ENCODE data around the gene SLC24A5. TPM values are rescaled to one million over a fixed set of nuclear protein-coding genes. Genes with fewer than 3 reads are reported as not detected.

The SLC24A5 gene
- polyA plus RNA-seq, 1 donor = not detected

DNA sequence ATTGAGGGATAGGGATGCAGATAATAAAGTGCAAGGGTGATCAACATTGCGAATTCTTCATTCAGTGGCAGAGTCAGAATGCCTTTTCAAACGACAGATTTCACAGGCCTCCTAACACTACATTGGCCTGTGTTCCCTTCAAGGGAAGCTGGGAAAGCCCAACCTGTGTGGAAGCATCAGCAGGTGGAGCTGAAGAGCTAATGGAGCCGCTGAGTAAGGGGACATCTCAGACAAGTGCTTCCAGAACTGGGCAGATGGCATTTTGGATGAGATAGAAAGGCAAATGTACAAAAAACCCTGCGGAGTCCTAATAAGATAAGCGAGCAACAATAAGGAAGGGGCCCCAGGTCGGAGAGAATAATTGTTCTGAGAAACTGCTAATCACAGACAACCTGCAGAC, 8.5 kb upstream of the SLC24A5 start:
- no peak for DNase-seq (ENCODE audit: low read depth)

DNA sequence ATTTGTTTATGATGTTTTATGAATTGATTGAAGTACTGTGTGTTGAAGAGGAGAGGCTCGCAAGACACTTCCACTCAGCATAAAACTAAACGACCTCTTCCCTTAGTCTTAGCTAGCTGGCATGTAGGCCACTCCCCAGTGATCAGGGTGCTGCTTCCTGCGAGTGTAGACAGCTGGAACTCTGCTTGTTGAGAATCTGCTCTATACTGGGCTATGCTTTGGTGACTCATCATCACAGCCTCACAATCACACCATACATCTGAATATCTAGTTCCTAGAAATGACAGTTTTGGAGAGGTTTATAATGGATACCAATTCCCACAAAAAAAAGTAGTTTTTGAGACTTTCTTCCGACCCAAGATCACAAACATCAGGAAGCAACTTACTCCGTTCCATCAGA, 1.5 kb upstream of the SLC24A5 start:
- DNase-seq (ENCODE audit: low read depth) = no peak

DNA sequence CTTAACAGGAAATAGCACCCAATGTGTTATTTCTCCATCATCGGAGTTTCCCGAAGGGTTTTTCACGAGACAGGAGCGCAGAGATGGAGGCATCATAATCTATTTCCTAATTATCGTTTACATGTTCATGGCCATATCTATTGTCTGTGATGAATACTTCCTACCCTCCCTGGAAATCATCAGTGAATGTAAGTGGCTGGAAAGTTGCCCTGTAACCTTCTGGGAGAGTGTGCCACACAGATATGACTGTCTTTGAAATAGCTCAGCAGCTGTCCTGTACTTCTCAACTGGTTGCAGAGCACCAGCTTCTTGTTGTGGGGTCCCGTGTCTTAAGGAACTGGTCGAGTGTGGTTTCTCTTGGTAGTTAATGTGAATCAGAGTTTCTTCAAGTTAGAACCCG, 1.1 kb downstream of the SLC24A5 start:
- DNase-seq (ENCODE audit: low read depth) = no peak

- DNase-seq (ENCODE audit: low read depth) = no peak
Measured at GRCh38 chr15:48126667-48127355, 6.0 kb downstream of the SLC24A5 start.

DNA sequence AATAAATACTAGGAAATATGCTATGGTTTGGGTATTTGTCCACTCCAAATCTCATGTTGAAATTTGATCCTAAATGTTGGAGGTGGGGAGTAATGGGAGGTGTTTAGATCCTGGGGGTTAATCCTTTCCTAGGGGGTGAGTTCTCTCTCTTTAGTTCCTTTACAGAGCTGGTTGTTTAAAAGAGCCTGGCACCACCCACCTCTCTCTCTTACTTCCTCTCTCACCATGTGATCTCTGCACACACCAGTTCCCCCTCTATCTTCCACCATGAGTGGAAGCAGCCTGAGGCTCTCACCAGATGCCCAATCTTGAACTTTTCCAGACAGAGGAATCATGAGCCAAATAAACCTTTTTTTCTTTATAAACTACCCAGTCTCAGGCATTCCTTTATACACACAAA, 10.5 kb downstream of the SLC24A5 start:
- DNase-seq (ENCODE audit: low read depth) = no peak

DNA sequence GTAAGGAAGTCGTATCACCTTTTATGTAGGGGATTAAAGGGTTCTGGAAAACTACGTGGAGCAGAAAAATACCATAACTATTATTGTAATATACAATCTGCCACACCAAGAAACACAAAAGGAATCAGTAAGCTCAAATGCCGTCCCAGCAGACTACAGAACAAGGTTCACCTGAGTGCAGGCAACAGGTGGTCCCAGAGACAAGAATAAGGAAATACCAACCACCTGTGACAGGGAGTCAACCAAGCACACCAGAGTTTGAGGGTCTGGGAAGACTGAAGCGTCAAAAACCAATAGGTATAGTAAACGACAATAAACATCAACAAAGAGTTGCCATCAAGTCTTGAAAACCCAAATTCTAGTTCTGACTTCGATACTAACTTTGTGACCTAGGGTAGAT, 12.1 kb downstream of the SLC24A5 start:
- no peak for DNase-seq (ENCODE audit: low read depth)

DNA sequence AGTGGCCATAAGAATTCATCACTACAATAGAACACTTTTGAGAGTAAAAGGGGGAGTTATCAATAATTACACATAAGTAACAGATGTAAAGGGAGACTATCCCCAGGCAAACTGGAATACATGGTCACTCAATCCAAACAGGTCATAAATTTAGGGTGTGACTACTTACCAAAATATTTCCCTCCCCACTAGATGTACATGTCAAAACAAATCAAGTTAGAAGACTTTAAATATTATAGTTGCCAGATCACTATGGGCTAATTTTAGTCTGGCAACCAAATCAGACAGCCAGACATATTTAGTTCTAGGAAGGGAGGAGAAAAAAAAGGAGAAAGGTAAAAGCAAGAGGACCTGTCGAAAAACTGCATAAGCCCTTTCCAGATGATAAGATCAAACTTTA, 23.1 kb downstream of the SLC24A5 start:
- DNase-seq (ENCODE audit: low read depth) = no peak

DNA sequence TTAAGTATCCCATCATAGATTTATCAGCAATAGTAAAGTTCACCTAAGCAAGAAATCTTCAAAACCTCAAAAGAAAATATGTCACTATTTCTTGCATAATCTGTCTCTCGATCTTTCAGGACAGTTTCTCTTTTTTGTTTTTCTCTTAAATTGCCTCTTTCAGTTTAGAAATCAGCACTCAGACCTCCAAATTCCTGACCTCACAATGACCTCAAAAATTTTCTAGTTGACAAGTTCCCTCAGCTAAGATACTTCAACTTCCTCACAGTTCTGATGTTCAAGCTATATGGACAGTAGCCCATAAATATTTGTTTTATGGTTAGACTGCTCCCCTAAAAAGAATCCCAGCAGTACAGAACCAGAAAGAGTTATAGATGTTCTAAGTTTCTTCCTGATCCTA, 24.1 kb downstream of the SLC24A5 start:
- DNase-seq (ENCODE audit: low read depth) = peak; percentile 1

DNA sequence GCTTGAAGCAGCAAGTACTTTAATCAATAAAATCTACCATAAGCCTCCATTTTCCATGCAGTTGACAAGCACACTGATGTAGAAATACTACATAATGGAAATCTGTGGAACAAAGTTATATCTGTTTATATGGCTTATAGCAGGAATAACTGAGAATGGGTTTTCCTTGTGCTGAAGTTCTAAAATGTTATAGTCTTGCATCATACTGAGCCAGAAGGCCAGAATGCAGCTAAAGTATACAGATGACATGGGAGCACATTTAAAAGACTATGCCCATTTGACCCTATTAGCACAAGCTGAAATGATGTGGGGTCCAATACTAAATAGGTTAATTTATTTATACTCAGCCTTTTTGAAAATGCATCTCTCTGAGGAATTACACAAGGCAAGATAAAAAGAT, 25.1 kb downstream of the SLC24A5 start:
- no peak for DNase-seq (ENCODE audit: low read depth)

DNA sequence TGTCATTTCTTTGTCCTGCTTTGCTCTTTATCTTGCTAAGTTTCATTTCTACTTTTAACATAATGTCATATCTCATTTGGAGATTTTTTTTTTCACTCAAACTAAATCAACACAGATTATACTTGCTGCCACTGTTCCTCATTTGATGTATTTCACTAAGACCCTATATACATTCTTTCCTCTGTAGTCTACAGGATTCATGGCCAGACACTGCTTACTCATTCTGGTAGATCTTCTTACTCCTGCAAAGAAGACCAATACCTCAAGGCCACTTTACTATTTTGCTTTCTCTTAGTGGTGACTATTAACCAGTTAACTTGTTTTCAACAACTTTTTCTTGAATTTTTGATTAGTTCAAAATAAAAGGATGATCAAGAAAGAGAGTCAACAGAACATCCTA, 26.6 kb downstream of the SLC24A5 start:
- DNase-seq (ENCODE audit: low read depth) = no peak

DNA sequence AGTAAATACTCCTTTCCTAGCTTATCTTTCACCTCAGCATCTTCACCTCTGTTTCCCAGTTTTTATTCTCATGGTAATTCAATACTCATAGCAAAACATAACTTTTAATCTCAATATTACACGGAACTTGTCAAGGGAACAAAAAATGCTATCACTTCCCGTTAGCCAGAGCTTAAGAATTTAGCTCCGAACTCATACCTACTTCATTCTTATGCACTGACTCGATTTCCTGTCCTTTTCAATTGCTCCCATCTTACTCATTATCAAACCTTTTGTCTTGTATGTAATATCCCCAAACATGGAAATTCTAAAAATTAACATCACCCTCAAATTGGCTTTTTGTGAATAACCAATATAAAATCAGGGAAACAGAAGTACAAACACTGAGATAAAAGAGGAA, 29.1 kb downstream of the SLC24A5 start:
- no peak for DNase-seq (ENCODE audit: low read depth)

DNA sequence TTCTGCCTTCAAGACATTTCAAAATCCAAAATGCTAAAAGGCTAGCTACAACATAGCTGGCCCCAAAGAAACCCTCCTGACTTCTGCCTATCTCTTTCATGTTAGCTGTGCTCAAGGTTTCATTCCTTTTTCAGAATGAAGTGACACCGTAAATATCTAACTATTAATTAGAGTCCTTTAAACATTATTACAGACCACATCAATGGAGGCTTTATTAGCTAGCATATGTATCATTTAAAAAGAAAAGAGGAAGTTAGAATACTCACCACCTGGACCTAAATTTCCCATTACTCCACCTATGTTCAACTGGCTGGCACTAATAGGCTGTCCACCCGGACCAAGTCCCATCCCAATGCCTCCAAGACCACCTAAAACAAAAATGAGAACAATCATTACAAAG, 32.7 kb downstream of the SLC24A5 start:
- no peak for DNase-seq (ENCODE audit: low read depth)

DNA sequence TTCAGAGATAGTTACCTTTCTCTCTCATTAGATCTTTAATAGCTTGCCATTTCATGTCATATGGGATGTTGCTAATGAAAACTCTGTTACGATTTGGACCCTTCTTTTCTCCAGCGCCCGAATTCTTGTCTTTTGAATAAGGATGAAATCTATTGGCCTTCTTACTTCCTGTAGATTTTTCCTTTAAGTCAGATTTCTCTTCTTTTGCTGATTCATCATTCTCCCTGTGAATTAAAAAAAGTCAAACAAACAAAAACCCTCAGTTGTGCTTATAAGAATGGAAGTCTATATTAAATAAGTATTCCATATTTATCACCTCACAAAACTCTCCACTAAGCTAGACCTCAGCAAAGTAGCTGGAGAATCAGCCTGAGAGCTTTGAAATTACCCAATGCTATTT, 47.8 kb downstream of the SLC24A5 start:
- no peak for DNase-seq (ENCODE audit: low read depth)

GRCh38 chr15:48170981-48171380, 50.2 kb downstream of the SLC24A5 start:
- no peak for DNase-seq (ENCODE audit: low read depth)

DNA sequence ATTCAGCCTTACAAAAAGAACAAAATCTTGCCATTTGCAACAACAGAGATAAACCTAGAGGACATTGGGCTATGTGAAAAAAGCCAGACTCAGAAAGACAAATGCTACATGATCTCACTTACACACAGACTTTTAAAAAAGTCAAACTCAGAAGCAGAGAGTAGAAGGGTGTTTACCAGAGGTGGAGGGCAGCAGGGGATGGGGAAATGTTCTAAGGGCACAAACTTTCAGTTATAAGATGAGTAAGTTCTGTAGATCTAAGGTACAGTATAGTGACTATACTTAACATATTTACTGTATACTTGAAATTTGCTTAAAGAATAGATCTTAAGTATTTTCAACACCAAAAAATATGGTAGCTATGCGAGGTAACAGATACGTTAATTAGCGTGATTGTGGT, 54.3 kb downstream of the SLC24A5 start:
- DNase-seq (ENCODE audit: low read depth) = no peak

DNA sequence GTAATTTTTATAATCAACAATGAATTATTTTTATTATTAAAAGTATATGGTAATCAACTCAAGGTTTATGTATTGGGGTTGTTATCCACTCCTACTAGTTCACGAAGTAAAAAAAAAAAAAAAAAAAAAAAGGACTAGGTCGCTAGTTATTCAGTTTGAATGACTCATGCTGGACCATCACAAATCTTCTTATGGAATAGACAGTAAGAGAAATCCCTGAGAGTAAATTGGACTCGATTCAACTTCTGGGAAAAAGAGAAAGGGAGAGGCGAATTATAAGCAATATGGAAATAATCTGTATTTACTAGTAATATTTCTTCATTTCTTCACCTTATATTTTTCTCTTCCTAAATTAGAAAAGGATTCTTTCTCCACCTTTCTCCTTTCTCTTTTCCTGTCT, 55.3 kb downstream of the SLC24A5 start:
- peak; percentile 20 for DNase-seq (ENCODE audit: low read depth)

DNA sequence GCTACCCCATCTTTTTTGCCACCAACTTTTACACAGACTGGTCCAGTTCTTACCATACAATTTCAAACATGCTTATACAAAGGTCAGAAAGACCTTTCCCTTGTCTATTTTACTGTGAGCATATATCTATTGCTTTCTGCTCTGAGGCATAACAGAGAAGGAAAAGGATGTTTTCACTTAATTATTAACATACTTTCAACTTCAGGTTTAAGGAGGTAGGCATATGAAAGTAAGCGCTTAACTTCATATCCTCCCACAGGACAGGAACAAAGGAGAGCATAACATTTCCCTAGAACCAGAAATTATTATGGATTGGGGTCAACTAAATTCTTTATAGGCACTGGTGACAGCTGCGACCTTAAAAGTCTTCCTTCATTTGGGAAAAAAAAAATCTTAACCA, 56.2 kb downstream of the SLC24A5 start:
- DNase-seq (ENCODE audit: low read depth) = no peak

DNA sequence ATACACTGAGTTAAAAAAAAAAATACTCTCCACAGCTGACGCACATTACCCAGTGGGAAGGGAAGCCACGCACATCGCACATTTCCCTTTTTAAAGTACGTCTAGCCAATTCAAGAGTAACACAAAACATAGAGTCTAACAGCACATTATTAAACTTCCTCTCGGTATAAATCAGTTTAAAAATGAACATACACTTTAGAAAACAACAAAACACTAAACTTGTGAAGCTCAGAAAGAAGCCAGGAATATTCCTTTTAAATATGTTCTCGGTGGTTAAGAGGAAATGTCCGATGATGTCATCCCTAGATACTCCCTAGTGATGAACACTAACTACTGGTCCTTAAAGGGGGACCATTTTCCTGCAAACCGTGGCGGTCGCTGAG, 56.6 kb downstream of the SLC24A5 start:
- peak; percentile 39 for DNase-seq (ENCODE audit: low read depth)

- DNase-seq (ENCODE audit: low read depth) = peak; percentile 25
Measured at GRCh38 chr15:48177766-48178647, 57.2 kb downstream of the SLC24A5 start, which contains the start of gene MYEF2. TSS of gene MYEF2 (minus strand) at chr15:48178295. CDS start at chr15:48178237, 58 bp downstream.

DNA sequence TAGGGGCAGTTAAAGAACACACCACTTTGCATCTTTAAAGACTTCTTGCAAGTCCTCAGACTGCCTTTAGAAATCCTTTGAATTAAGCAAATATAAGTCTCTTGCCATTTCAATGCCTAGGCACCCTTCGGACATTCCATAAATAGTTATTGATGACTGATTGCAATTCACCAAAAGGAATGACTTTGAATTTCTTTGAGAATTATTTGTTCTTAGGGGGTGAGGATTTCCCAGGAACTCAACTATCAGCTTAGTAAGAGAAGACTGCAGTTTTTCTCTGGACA, 57.8 kb downstream of the SLC24A5 start:
- DNase-seq (ENCODE audit: low read depth) = no peak

GRCh38 chr15:48182749-48183148, 62.0 kb downstream of the SLC24A5 start:
- DNase-seq (ENCODE audit: low read depth) = no peak

- no peak for DNase-seq (ENCODE audit: low read depth)
Measured at GRCh38 chr15:48185529-48185928, 64.7 kb downstream of the SLC24A5 start.

GRCh38 chr15:48186271-48186670, 65.5 kb downstream of the SLC24A5 start:
- no peak for DNase-seq (ENCODE audit: low read depth)

Data from forelimb muscle (tissue), 1 donor.